Prostate gland (tissue), 2 donors: ENCODE measurements around the gene TMEM92. TPM values are rescaled to one million over a fixed set of nuclear protein-coding genes. Genes with fewer than 3 reads are reported as not detected.

Experiments used
- DNase-seq: peaks from one replicate; pipeline ENCODE4 v3.0.0-alpha.2; 2019; ENCODE audit warnings: low spot score
- H3K27ac ChIP-seq, 2 donors: fragments of 200-600 bp; sonication (generic); 2 replicates each; pipeline ENCODE4 v1.5.1; 2017 to 2019
- H3K27me3 ChIP-seq: fragments of 200-600 bp; sonication (generic); replicated peaks from 2 replicates; pipeline ENCODE4 v1.5.1; 2019; ENCODE audit not compliant: insufficient read depth
- H3K36me3 ChIP-seq, 2 donors: fragments of 200-600 bp; sonication (generic); 1 replicate in 1 of 2; 2 replicates in 1 of 2; pipeline versions ENCODE4 v1.5.1 to v1.8.1; 2017 to 2019
- H3K4me1 ChIP-seq: fragments of 200-600 bp; sonication (generic); replicated peaks from 2 replicates; pipeline ENCODE4 v1.5.1; 2019
- H3K4me3 ChIP-seq, 2 donors: fragments of 200-600 bp; sonication (generic); 2 replicates each; pipeline ENCODE4 v1.5.1; 2017 to 2019
- H3K9me3 ChIP-seq: fragments of 200-600 bp; sonication (generic); 2 replicates; pipeline ENCODE4 v1.5.1; 2017
- POLR2A ChIP-seq: fragments of 450-650 bp; IDR thresholded peaks from one replicate; pipeline ENCODE4 v1.6.1; 2016; ENCODE audit warnings: antibody characterized with exemption, mild to moderate bottlenecking
- POLR2AphosphoS5 ChIP-seq: sonication (generic); formaldehyde crosslinking; IDR thresholded peaks from one replicate; pipeline ENCODE4 v1.6.1; 2017; ENCODE audit warnings: antibody characterized with exemption
- WGBS: methylation state at CpG from one replicate; pipeline ENCODE4 v1.1.5; 2018; 5-methylcytosine and 5-hydroxymethylcytosine counted together
- intact Hi-C: fragments of 100-400 bp; cut with DNase I; formaldehyde crosslinking; loops from one replicate; pipeline ENCODE4 v1.14.2; 2022
- total RNA-seq, 2 donors: library from RNA; depleted of rRNA; stranded (reverse); fragments of >200 nt; gene quantifications; one replicate each; pipeline ENCODE4 v1.1.0, GENCODE V29; 2016
- TF ChIP-seq, protein P1 (sequence below), 4 experiments: fragments of 200-600 bp in 2 of 4; fragments of 450-650 bp in 2 of 4; sonication (generic) in 2 of 4; IDR thresholded peaks; 1 replicate in 3 of 4; 2 replicates in 1 of 4; pipeline ENCODE4 v1.5.1; 2016 to 2019; ENCODE audit warnings: antibody characterized with exemption in 4 of 4, mild to moderate bottlenecking in 2 of 4, moderate library complexity in 2 of 4

Gene TMEM92
- total RNA-seq, 2 donors from 2014 or later, result 0.91 to 0.96 TPM

DNA sequence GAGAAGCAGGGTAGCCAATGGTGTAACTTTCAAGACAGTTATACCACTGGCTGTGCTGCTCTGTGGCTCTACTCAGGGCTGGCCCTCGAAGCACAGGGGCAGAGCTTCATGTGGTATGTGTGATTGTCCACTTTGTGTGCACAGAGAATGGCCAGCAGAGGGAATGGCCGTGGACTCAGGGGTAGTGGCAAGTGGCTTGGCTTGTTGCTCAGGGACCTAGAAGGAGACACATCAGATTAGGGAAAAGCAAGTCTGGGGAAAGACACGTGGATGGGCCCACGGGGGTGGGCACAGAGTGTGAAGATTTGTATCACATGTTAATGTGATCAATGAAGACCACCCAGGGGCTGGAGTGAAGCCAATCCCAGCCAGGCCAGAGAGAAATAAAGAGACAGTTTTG is 51.6 kb downstream of the TMEM92 start:
- Histone ChIP-seq H3K4me3 (no peak overlapping the region), H3K36me3 (no peaks in the 10 kb centered on the region), H3K4me1 (no peaks in the 10 kb centered on the region), H3K27me3 (no peaks in the 10 kb centered on the region), H3K27ac (no peak overlapping the region), H3K9me3 (no peaks in the 10 kb centered on the region)
- intact Hi-C loops, result no loop called here
- 40% methylated on average over 4 of the region's 4 CpGs for WGBS
- no peak for DNase-seq
- TF ChIP-seq POLR2A, result no peak
- TF ChIP-seq, protein P1, sequence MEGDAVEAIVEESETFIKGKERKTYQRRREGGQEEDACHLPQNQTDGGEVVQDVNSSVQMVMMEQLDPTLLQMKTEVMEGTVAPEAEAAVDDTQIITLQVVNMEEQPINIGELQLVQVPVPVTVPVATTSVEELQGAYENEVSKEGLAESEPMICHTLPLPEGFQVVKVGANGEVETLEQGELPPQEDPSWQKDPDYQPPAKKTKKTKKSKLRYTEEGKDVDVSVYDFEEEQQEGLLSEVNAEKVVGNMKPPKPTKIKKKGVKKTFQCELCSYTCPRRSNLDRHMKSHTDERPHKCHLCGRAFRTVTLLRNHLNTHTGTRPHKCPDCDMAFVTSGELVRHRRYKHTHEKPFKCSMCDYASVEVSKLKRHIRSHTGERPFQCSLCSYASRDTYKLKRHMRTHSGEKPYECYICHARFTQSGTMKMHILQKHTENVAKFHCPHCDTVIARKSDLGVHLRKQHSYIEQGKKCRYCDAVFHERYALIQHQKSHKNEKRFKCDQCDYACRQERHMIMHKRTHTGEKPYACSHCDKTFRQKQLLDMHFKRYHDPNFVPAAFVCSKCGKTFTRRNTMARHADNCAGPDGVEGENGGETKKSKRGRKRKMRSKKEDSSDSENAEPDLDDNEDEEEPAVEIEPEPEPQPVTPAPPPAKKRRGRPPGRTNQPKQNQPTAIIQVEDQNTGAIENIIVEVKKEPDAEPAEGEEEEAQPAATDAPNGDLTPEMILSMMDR (IDR thresholded peaks at IDR 0.05), result no peak
- TF ChIP-seq POLR2AphosphoS5, result no peak

- TF ChIP-seq POLR2A, result no peak
- no peak for TF ChIP-seq POLR2AphosphoS5
- TF ChIP-seq, protein P1 (IDR thresholded peaks at IDR 0.05), result no peak
- WGBS, result 82% methylated on average over 9 of the region's 9 CpGs
- no peaks in the 10 kb centered on the region for H3K4me1 ChIP-seq
- no peak for DNase-seq
- intact Hi-C loops, result no loop called here
- H3K27ac ChIP-seq, result no peak overlapping the region
- H3K9me3 ChIP-seq, result no peaks in the 10 kb centered on the region
- no peaks in the 10 kb centered on the region for H3K27me3 ChIP-seq
- no peaks in the 10 kb centered on the region for H3K36me3 ChIP-seq
- H3K4me3 ChIP-seq, result no peak overlapping the region
Observed at GRCh38 chr17:50326831-50327364, 52.6 kb downstream of the TMEM92 start.

GRCh38 chr17:50328363-50329325 is 54.4 kb downstream of the TMEM92 start:
- intact Hi-C loops, result no loop called here
- Histone ChIP-seq H3K27me3 (no peaks in the 10 kb centered on the region), H3K36me3 (no peaks in the 10 kb centered on the region), H3K9me3 (no peaks in the 10 kb centered on the region), H3K4me3 (no peak overlapping the region), H3K27ac (no peak overlapping the region), H3K4me1 (no peaks in the 10 kb centered on the region)
- DNase-seq, result no peak
- WGBS, result 50% methylated on average over 21 of the region's 21 CpGs
- TF ChIP-seq, protein P1 (IDR thresholded peaks at IDR 0.05), result no peak
- TF ChIP-seq POLR2A (no peak), POLR2AphosphoS5 (no peak)

GRCh38 chr17:50329716-50330115 is 55.5 kb downstream of the TMEM92 start:
- no peaks in the 10 kb centered on the region for H3K27me3 ChIP-seq
- no peak overlapping the region for H3K4me3 ChIP-seq
- H3K27ac ChIP-seq, result no peak overlapping the region
- WGBS, result 90% methylated on average over 3 of the region's 3 CpGs
- no peak for DNase-seq
- TF ChIP-seq, protein P1 (IDR thresholded peaks at IDR 0.05), result no peak
- no peak for TF ChIP-seq POLR2AphosphoS5
- no peak for TF ChIP-seq POLR2A
- H3K36me3 ChIP-seq, result no peaks in the 10 kb centered on the region
- H3K4me1 ChIP-seq, result no peaks in the 10 kb centered on the region
- intact Hi-C loops, result no loop called here
- no peaks in the 10 kb centered on the region for H3K9me3 ChIP-seq
